Liver (tissue), 9 donors: ENCODE measurements around the gene TLE1. TPM values are rescaled to one million over a fixed set of nuclear protein-coding genes. Genes with fewer than 3 reads are reported as not detected.

Experiments
- DNase-seq: peaks from one replicate; pipeline ENCODE4 v3.0.0-alpha.2; 2017; ENCODE audit warnings: low spot score
- H3K27ac ChIP-seq, 2 donors: one replicate each; pipeline ENCODE4 v1.7.0; 2013; ENCODE audit warnings: inconsistent platforms in 2 of 2, low read length in 2 of 2, control low read depth in 1 of 2, low read depth in 1 of 2, mild to moderate bottlenecking in 1 of 2
- H3K27me3 ChIP-seq, 4 donors: one replicate each; pipeline versions ENCODE4 v1.6.1 to v1.7.0; 2013; ENCODE audit warnings: low read length in 3 of 4, inconsistent platforms in 1 of 4, mild to moderate bottlenecking in 1 of 4, moderate library complexity in 1 of 4; ENCODE audit not compliant: control insufficient read depth in 4 of 4, insufficient read depth in 4 of 4
- H3K36me3 ChIP-seq, 4 donors: one replicate each; pipeline versions ENCODE4 v1.6.1 to v1.7.0; 2013; ENCODE audit warnings: low read length in 3 of 4, mild to moderate bottlenecking in 3 of 4, low read depth in 1 of 4, moderate library complexity in 1 of 4; ENCODE audit not compliant: control insufficient read depth in 4 of 4, insufficient read depth in 3 of 4
- H3K4me1 ChIP-seq, 4 donors: one replicate each; pipeline versions ENCODE4 v1.6.1 to v1.7.0; 2013; ENCODE audit warnings: low read length in 3 of 4, mild to moderate bottlenecking in 3 of 4, moderate library complexity in 1 of 4; ENCODE audit not compliant: control insufficient read depth in 4 of 4, insufficient read depth in 4 of 4
- H3K4me3 ChIP-seq, 3 donors: one replicate each; pipeline versions ENCODE4 v1.6.1 to v1.7.0; 2013; ENCODE audit warnings: low read length in 3 of 3, control low read depth in 1 of 3, low read depth in 1 of 3, mild to moderate bottlenecking in 1 of 3
- H3K9ac ChIP-seq, 2 donors: one replicate each; pipeline ENCODE4 v1.7.0; 2013; ENCODE audit warnings: low read length in 2 of 2, mild to moderate bottlenecking in 2 of 2, moderate library complexity in 2 of 2, control low read depth in 1 of 2, low read depth in 1 of 2
- H3K9me3 ChIP-seq, 4 donors: one replicate each; pipeline versions ENCODE4 v1.6.1 to v1.7.0; 2013; ENCODE audit warnings: low read length in 3 of 4; ENCODE audit not compliant: control insufficient read depth in 4 of 4
- EGR1 ChIP-seq, 2 donors: IDR thresholded peaks; 2 replicates each; pipeline ENCODE4 v1.6.1; 2016 to 2018; ENCODE audit warnings: antibody characterized with exemption in 2 of 2, low read depth in 2 of 2
- FOXA1 ChIP-seq: IDR thresholded peaks from 2 replicates; pipeline ENCODE4 v1.6.1; 2016; ENCODE audit warnings: antibody characterized with exemption
- FOXA2 ChIP-seq: IDR thresholded peaks from 2 replicates; pipeline ENCODE4 v1.6.1; 2016; ENCODE audit warnings: antibody characterized with exemption
- GABPA ChIP-seq, 2 donors: IDR thresholded peaks in 1 of 2; conservative IDR thresholded peaks in 1 of 2; 2 replicates each; pipeline ENCODE4 v1.6.1; 2016; ENCODE audit warnings: antibody characterized with exemption in 2 of 2, mild to moderate bottlenecking in 1 of 2, moderate library complexity in 1 of 2
- HNF4A ChIP-seq, 2 donors: conservative IDR thresholded peaks; 2 replicates each; pipeline ENCODE4 v1.6.1; 2016; ENCODE audit warnings: antibody characterized with exemption in 2 of 2, mild to moderate bottlenecking in 2 of 2
- HNF4G ChIP-seq: IDR thresholded peaks from 2 replicates; pipeline ENCODE4 v1.6.1; 2016; ENCODE audit warnings: antibody characterized with exemption
- JUND ChIP-seq, 2 donors: IDR thresholded peaks; 2 replicates each; pipeline ENCODE4 v1.6.1; 2016; ENCODE audit warnings: antibody characterized with exemption in 2 of 2
- MAX ChIP-seq: IDR thresholded peaks from 2 replicates; pipeline ENCODE4 v1.6.1; 2016; ENCODE audit warnings: antibody characterized with exemption
- NR2F2 ChIP-seq: IDR thresholded peaks from 2 replicates; pipeline ENCODE4 v1.6.1; 2016; ENCODE audit warnings: antibody characterized with exemption
- RAD21 ChIP-seq, 2 donors: IDR thresholded peaks; 2 replicates each; pipeline ENCODE4 v1.6.1; 2016; ENCODE audit warnings: antibody characterized with exemption in 2 of 2, mild to moderate bottlenecking in 2 of 2
- RXRA ChIP-seq, 2 donors: IDR thresholded peaks; 2 replicates each; pipeline ENCODE4 v1.6.1; 2017 to 2018; ENCODE audit warnings: antibody characterized with exemption in 2 of 2, mild to moderate bottlenecking in 1 of 2
- SP1 ChIP-seq: IDR thresholded peaks from 2 replicates; pipeline ENCODE4 v1.6.1; 2018; ENCODE audit warnings: antibody characterized with exemption, mild to moderate bottlenecking
- TAF1 ChIP-seq: conservative IDR thresholded peaks from 2 replicates; pipeline ENCODE4 v1.6.1; 2016; ENCODE audit warnings: antibody characterized with exemption, mild to moderate bottlenecking
- YY1 ChIP-seq: IDR thresholded peaks from 2 replicates; pipeline ENCODE4 v1.6.1; 2016; ENCODE audit warnings: antibody characterized with exemption, mild to moderate bottlenecking
- ZBTB33 ChIP-seq: IDR thresholded peaks from 2 replicates; pipeline ENCODE4 v1.6.1; 2016; ENCODE audit warnings: antibody characterized with exemption
- WGBS: extraction: QIAGEN DNeasy Blood & Tissue Kit; methylation state at CpG from one replicate; pipeline ENCODE4 v1.1.7; 2013; 5-methylcytosine and 5-hydroxymethylcytosine counted together
- polyA plus RNA-seq, 2 donors: library from polyadenylated mRNA; stranded (reverse) in 1 of 2; unstranded in 1 of 2; fragments of 200-250 nt in 1 of 2; fragments of >200 nt in 1 of 2; fragmentation: Nextera tagmentation in 1 of 2; extraction: Ambion mirVana in 1 of 2; gene quantifications; one replicate each; pipeline versions ENCODE4 v1.2.1 to v1.2.3, GENCODE V29; 2013 to 2015
- total RNA-seq, 2 donors: library from RNA; depleted of rRNA; stranded (reverse); fragments of >200 nt; gene quantifications; one replicate each; pipeline ENCODE4 v1.2.3, GENCODE V29; 2014
- TF ChIP-seq, protein P1 (sequence below): IDR thresholded peaks from 2 replicates; pipeline ENCODE4 v1.6.1; 2016; ENCODE audit warnings: antibody characterized with exemption
- TF ChIP-seq, protein P2 (sequence below): fragments of 150-350 bp; IDR thresholded peaks from 2 replicates; pipeline ENCODE4 v1.5.1; 2017; ENCODE audit warnings: improper control_type of control experiment, low read depth, low read length; ENCODE audit not compliant: missing input control
- TF ChIP-seq, protein P3 (sequence below): IDR thresholded peaks from 2 replicates; pipeline ENCODE4 v1.6.1; 2016; ENCODE audit warnings: antibody characterized with exemption, mild to moderate bottlenecking
- donor health status: healthy.
- donor health status: healthy.
- donor health status: healthy.
- donor health status: healthy.
- donor health status: healthy.

The TLE1 gene
- total and polyA plus RNA-seq, 4 donors: 25.2 to 45.4 (median 25.7) TPM

- no peak for DNase-seq
- 93% methylated on average over 13 of the region's 13 CpGs for WGBS
- Histone ChIP-seq H3K4me1 (peaks cover 8 to 33% (median 24%) of the 10 kb centered on the region in 4 donors), H3K27ac (no peak overlapping the region), H3K9me3 (no peaks in the 10 kb centered on the region), H3K27me3 (no peaks in the 10 kb centered on the region), H3K9ac (no peak overlapping the region), H3K36me3 (no peaks in the 10 kb centered on the region), H3K4me3 (no peak overlapping the region)
- TF ChIP-seq, protein P1, sequence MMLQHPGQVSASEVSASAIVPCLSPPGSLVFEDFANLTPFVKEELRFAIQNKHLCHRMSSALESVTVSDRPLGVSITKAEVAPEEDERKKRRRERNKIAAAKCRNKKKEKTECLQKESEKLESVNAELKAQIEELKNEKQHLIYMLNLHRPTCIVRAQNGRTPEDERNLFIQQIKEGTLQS: no peak
- no peak for TF ChIP-seq YY1
- TF ChIP-seq HNF4G: no peak
- no peak for TF ChIP-seq SP1
- no peak for TF ChIP-seq GABPA (IDR thresholded peaks at IDR 0.05 in 1 of 2, conservative IDR thresholded peaks at IDR 0.05 in 1 of 2)
- TF ChIP-seq JUND (IDR thresholded peaks at IDR 0.05): no peak
- no peak for TF ChIP-seq HNF4A (conservative IDR thresholded peaks at IDR 0.05)
- no peak for TF ChIP-seq RXRA (IDR thresholded peaks at IDR 0.05)
- TF ChIP-seq EGR1 (IDR thresholded peaks at IDR 0.05; ENCODE audit: low read depth in 2 of 2): no peak
- TF ChIP-seq FOXA1: no peak
- no peak for TF ChIP-seq RAD21 (IDR thresholded peaks at IDR 0.05)
- no peak for TF ChIP-seq ZBTB33
- TF ChIP-seq, protein P2, sequence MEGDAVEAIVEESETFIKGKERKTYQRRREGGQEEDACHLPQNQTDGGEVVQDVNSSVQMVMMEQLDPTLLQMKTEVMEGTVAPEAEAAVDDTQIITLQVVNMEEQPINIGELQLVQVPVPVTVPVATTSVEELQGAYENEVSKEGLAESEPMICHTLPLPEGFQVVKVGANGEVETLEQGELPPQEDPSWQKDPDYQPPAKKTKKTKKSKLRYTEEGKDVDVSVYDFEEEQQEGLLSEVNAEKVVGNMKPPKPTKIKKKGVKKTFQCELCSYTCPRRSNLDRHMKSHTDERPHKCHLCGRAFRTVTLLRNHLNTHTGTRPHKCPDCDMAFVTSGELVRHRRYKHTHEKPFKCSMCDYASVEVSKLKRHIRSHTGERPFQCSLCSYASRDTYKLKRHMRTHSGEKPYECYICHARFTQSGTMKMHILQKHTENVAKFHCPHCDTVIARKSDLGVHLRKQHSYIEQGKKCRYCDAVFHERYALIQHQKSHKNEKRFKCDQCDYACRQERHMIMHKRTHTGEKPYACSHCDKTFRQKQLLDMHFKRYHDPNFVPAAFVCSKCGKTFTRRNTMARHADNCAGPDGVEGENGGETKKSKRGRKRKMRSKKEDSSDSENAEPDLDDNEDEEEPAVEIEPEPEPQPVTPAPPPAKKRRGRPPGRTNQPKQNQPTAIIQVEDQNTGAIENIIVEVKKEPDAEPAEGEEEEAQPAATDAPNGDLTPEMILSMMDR: no peak
- TF ChIP-seq NR2F2: no peak
- no peak for TF ChIP-seq MAX
- TF ChIP-seq FOXA2: no peak
- TF ChIP-seq TAF1: no peak
- TF ChIP-seq, protein P3, sequence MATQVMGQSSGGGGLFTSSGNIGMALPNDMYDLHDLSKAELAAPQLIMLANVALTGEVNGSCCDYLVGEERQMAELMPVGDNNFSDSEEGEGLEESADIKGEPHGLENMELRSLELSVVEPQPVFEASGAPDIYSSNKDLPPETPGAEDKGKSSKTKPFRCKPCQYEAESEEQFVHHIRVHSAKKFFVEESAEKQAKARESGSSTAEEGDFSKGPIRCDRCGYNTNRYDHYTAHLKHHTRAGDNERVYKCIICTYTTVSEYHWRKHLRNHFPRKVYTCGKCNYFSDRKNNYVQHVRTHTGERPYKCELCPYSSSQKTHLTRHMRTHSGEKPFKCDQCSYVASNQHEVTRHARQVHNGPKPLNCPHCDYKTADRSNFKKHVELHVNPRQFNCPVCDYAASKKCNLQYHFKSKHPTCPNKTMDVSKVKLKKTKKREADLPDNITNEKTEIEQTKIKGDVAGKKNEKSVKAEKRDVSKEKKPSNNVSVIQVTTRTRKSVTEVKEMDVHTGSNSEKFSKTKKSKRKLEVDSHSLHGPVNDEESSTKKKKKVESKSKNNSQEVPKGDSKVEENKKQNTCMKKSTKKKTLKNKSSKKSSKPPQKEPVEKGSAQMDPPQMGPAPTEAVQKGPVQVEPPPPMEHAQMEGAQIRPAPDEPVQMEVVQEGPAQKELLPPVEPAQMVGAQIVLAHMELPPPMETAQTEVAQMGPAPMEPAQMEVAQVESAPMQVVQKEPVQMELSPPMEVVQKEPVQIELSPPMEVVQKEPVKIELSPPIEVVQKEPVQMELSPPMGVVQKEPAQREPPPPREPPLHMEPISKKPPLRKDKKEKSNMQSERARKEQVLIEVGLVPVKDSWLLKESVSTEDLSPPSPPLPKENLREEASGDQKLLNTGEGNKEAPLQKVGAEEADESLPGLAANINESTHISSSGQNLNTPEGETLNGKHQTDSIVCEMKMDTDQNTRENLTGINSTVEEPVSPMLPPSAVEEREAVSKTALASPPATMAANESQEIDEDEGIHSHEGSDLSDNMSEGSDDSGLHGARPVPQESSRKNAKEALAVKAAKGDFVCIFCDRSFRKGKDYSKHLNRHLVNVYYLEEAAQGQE: no peak
Observed at GRCh38 chr9:81560851-81561732, 128.3 kb downstream of the TLE1 start.
